T-helper 9 cell (primary cell): ENCODE data around the gene RDM1.
"Not testable (repeated sequence)": the region's sequence is repeated elsewhere in the genome, so short reads cannot be mapped to it uniquely, and the experiment has no call there.

Source experiments
- DNase-seq: peaks from one replicate; pipeline ENCODE4 v3.0.0-alpha.2; 2020

Gene RDM1

GRCh38 chr17:35898283-35899070 is 32.1 kb downstream of the RDM1 start:
- DNase-seq: no peak

GRCh38 chr17:35897772-35898171 is 32.8 kb downstream of the RDM1 start:
- DNase-seq: not testable (repeated sequence)

- no peak for DNase-seq
Observed at GRCh38 chr17:35895636-35896587, 34.7 kb downstream of the RDM1 start.

GRCh38 chr17:35894206-35894605 is 36.4 kb downstream of the RDM1 start:
- no peak for DNase-seq

GRCh38 chr17:35893751-35894150 is 36.8 kb downstream of the RDM1 start:
- no peak for DNase-seq

GRCh38 chr17:35892091-35893035 is 38.2 kb downstream of the RDM1 start:
- peak; percentile 36 for DNase-seq

GRCh38 chr17:35891269-35891668 is 39.3 kb downstream of the RDM1 start:
- DNase-seq: no peak

GRCh38 chr17:35890774-35891155 is 39.8 kb downstream of the RDM1 start:
- DNase-seq: peak; percentile 45

GRCh38 chr17:35889818-35890773 is 40.5 kb downstream of the RDM1 start:
- DNase-seq: no peak

- no peak for DNase-seq
Observed at GRCh38 chr17:35889241-35889640, 41.3 kb downstream of the RDM1 start.

- DNase-seq: peak; percentile 39
Observed at GRCh38 chr17:35879773-35880654, 50.6 kb downstream of the RDM1 start, which contains the start of gene CCL5. Gene CCL5 (minus strand): TSS chr17:35880360.

- no peak for DNase-seq
Observed at GRCh38 chr17:35878361-35878760, 52.2 kb downstream of the RDM1 start.

- DNase-seq: no peak
Observed at GRCh38 chr17:35877345-35878029, 53.1 kb downstream of the RDM1 start.

GRCh38 chr17:35876534-35876933 is 54.0 kb downstream of the RDM1 start:
- DNase-seq: no peak

GRCh38 chr17:35875800-35876139 is 54.8 kb downstream of the RDM1 start:
- no peak for DNase-seq

- no peak for DNase-seq
Observed at GRCh38 chr17:35875072-35875799, 55.3 kb downstream of the RDM1 start.

GRCh38 chr17:35872196-35872980 is 58.2 kb downstream of the RDM1 start:
- DNase-seq: no peak
